GM12875 (cell line): ENCODE measurements around the gene SLCO1A2.

ENCODE experiments used
- H3K4me3 ChIP-seq: one replicate; pipeline ENCODE4 v1.5.1; 2011; ENCODE audit warnings: low read depth, low read length, control low read depth
- TF ChIP-seq, protein P1 (sequence below): IDR thresholded peaks from 2 replicates; pipeline ENCODE4 v1.5.1; 2011; ENCODE audit warnings: low read depth, mild to moderate bottlenecking, control low read depth, inconsistent platforms, low read length, moderate library complexity, borderline replicate concordance; ENCODE audit not compliant: insufficient read depth

Gene SLCO1A2

GRCh38 chr12:21354641-21355040 is 19.9 kb upstream of the SLCO1A2 start:
- no peak overlapping the region for H3K4me3 ChIP-seq
- TF ChIP-seq, protein P1, sequence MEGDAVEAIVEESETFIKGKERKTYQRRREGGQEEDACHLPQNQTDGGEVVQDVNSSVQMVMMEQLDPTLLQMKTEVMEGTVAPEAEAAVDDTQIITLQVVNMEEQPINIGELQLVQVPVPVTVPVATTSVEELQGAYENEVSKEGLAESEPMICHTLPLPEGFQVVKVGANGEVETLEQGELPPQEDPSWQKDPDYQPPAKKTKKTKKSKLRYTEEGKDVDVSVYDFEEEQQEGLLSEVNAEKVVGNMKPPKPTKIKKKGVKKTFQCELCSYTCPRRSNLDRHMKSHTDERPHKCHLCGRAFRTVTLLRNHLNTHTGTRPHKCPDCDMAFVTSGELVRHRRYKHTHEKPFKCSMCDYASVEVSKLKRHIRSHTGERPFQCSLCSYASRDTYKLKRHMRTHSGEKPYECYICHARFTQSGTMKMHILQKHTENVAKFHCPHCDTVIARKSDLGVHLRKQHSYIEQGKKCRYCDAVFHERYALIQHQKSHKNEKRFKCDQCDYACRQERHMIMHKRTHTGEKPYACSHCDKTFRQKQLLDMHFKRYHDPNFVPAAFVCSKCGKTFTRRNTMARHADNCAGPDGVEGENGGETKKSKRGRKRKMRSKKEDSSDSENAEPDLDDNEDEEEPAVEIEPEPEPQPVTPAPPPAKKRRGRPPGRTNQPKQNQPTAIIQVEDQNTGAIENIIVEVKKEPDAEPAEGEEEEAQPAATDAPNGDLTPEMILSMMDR: no peak

GRCh38 chr12:21353948-21354347 is 19.2 kb upstream of the SLCO1A2 start:
- TF ChIP-seq, protein P1: no peak
- H3K4me3 ChIP-seq: no peak overlapping the region

DNA sequence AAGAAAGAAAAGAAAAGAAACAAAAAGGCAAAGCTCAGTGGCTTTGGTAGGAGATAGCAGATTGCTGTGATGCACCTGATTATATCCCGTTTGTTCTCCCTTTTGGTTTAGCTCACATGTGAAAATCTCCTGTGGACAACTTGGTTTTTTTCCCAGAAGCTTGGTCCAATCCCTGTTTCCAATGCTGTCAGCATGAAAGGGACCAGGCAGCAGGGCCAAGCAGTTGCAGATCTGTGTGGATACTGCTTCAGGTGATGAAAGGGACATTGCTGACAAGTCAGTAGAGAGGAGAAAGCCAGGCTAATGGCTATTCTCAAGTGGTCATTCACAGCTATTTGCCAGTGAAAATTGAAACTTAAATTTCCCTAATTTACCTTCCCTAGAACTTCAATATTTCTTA is 18.8 kb upstream of the SLCO1A2 start:
- TF ChIP-seq, protein P1: no peak
- H3K4me3 ChIP-seq: no peak overlapping the region

DNA sequence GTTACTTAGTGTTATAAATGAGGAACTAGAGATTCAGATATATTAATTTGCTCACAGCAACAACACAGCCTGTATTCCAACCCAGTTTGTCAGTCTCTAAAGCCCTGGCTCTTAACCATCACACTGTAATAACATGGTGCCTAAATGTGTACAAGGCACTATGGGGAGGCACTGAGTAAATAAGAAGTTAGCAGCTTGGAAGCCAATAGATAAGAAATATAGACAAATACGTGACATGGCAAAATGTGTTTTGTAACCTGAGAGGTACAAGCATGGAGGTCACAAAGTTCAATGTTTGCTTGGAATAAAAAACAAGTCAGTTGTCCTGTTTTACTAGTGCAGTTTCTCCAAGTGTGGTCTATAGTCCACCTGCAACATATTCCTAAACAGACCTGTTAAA is 16.3 kb upstream of the SLCO1A2 start:
- H3K4me3 ChIP-seq: no peak overlapping the region
- TF ChIP-seq, protein P1: no peak

DNA sequence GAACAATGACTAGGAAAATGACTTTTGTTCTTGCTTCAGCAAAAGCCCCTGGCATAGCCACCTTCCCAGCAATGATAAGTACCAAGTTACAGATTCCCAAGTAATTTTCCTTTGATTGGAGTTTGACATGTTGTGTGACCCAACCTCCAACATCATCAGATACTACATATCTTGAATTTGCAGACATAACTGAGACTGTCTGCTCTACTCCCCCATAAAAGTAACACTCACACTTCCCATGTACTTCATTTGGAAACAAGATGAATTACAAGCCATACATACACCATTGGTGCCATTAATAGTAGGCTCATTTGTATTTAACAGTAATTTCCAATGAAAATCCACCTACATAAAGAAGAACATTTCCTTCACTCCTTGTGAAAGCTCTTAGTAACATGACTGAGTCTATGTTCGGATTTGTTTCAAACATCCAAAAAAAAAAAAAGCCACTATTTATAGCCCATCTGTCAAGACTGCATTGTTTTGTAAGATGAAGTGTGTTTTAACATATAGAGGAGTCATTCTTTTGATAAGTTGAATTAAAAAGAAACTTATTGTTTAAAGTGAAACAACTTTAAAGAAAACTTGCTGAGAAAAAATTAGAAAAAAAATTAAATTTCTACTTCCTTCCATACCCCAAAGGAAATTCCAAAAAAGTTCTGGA is 12.0 kb upstream of the SLCO1A2 start:
- TF ChIP-seq, protein P1: no peak
- H3K4me3 ChIP-seq: no peak overlapping the region

- TF ChIP-seq, protein P1: no peak
- H3K4me3 ChIP-seq: no peak overlapping the region
Measured at GRCh38 chr12:21343636-21344035, 8.9 kb upstream of the SLCO1A2 start.

- no peak overlapping the region for H3K4me3 ChIP-seq
- TF ChIP-seq, protein P1: no peak
Measured at GRCh38 chr12:21341769-21342168, 7.1 kb upstream of the SLCO1A2 start.
